Vagina (tissue), 2 donors: ENCODE data around the gene CHRM5. TPM values are rescaled to one million over a fixed set of nuclear protein-coding genes. Genes with fewer than 3 reads are reported as not detected.
"Not testable (repeated sequence)": the region's sequence is repeated elsewhere in the genome, so short reads cannot be mapped to it uniquely, and the experiment has no call there.

Experiments used
- DNase-seq, 2 donors: peaks; one replicate each; pipeline ENCODE4 v3.0.0-alpha.2; 2017; ENCODE audit errors: extremely low spot score in 2 of 2
- H3K27ac ChIP-seq: fragments of 200-600 bp; sonication (generic); one replicate; pipeline ENCODE4 v1.5.1; 2019
- H3K27me3 ChIP-seq: fragments of 200-600 bp; sonication (generic); one replicate; pipeline ENCODE4 v1.5.1; 2019
- H3K36me3 ChIP-seq, 2 donors: fragments of 200-600 bp; sonication (generic); one replicate each; pipeline ENCODE4 v1.5.1; 2017 to 2019
- H3K4me1 ChIP-seq: fragments of 200-600 bp; sonication (generic); one replicate; pipeline ENCODE4 v1.5.1; 2019
- H3K4me3 ChIP-seq, 2 donors: fragments of 200-600 bp; sonication (generic); 1 replicate in 1 of 2; 2 replicates in 1 of 2; pipeline ENCODE4 v1.5.1; 2016 to 2019
- H3K9me3 ChIP-seq: fragments of 200-600 bp; sonication (generic); one replicate; pipeline ENCODE4 v1.5.1; 2019
- CTCF ChIP-seq, 3 experiments: fragments of 450-650 bp in 2 of 3; fragments of 200-600 bp in 1 of 3; sonication (generic) in 1 of 3; IDR thresholded peaks; one replicate each; pipeline ENCODE4 v1.5.1; 2017 to 2019; ENCODE audit warnings: antibody characterized with exemption in 3 of 3, mild to moderate bottlenecking in 2 of 3, moderate library complexity in 2 of 3
- POLR2A ChIP-seq, 2 donors: fragments of 450-650 bp; IDR thresholded peaks; one replicate each; pipeline ENCODE4 v1.6.1; 2017; ENCODE audit warnings: antibody characterized with exemption in 2 of 2, mild to moderate bottlenecking in 2 of 2, moderate library complexity in 2 of 2
- POLR2AphosphoS5 ChIP-seq, 2 donors: sonication (generic); formaldehyde crosslinking; IDR thresholded peaks; one replicate each; pipeline ENCODE4 v1.9.0; 2017; ENCODE audit warnings: antibody characterized with exemption in 2 of 2, mild to moderate bottlenecking in 2 of 2, low read depth in 1 of 2; ENCODE audit not compliant: insufficient read depth in 1 of 2
- intact Hi-C: fragments of 100-400 bp; cut with DNase I; formaldehyde crosslinking; loops from one replicate; pipeline ENCODE4 v1.15.1; 2023
- total RNA-seq: library from RNA; depleted of rRNA; stranded (reverse); fragments of >200 nt; gene quantifications from one replicate; pipeline ENCODE4 v1.2.3, GENCODE V29; 2016

CHRM5 gene
- total RNA-seq, 1 donor from 2014 or later: not detected

DNA sequence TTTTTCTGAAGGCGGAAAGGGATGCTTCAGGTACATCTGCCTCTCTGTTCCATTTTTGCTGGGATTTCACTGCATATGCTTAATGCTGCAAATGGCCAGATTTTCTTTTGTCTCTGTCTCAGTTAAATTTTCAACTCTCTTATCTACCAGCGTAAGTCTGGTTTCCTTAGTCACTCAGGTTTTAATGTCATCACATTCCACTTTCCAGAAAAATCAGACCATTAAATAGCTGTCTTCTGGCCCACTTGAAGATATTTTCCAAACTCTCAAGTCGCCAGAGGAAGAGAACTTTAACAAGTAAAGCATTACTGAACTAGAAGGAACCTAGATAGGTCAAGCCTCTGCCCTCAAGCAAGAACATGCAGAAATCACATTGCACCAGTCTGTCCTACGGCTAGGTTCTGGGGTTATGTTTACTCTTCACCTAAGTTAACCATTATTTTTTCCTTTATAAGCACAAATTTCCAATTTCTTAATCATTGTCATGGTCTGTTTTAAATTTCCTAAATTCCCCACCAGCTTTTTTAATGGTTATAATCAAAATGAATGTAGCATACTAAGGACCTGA is 44.2 kb downstream of the CHRM5 start:
- Histone ChIP-seq H3K27ac (no peak overlapping the region), H3K9me3 (no peaks in the 10 kb centered on the region), H3K36me3 (no peaks in the 10 kb centered on the region), H3K27me3 (no peaks in the 10 kb centered on the region), H3K4me3 (no peak overlapping the region), H3K4me1 (no peaks in the 10 kb centered on the region)
- no peak for DNase-seq
- TF ChIP-seq CTCF (IDR thresholded peaks at IDR 0.05): no peak
- no peak for TF ChIP-seq POLR2A (IDR thresholded peaks at IDR 0.05)
- TF ChIP-seq POLR2AphosphoS5 (IDR thresholded peaks at IDR 0.05; ENCODE audit: insufficient read depth in 1 of 2, low read depth in 1 of 2): no peak
- intact Hi-C loops: no loop called here

DNA sequence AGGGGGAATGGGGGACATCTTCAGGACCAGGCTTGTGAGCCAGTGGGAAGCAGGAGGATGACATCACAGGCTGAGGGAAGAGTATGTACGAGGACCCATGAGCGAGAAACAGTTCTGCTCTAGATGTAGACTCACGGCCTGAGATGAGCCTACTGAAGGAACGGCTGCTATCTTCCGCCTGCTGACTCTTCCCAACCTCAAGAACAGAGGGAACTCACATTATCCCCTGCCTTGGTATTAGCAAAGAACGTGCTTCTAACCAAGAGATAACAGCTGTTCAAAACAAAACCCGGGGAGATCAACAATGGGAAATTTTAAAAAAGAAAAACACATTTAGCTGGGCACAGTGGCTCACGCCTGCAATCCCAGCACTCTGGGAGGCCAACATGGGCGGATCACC is 45.4 kb downstream of the CHRM5 start:
- Histone ChIP-seq H3K27ac (no peak overlapping the region), H3K36me3 (no peaks in the 10 kb centered on the region)

GRCh38 chr15:34014556-34014955 is 46.3 kb downstream of the CHRM5 start:
- no peaks in the 10 kb centered on the region for H3K4me1 ChIP-seq
- DNase-seq: no peak
- H3K27ac ChIP-seq: no peak overlapping the region
- no peaks in the 10 kb centered on the region for H3K27me3 ChIP-seq
- no peaks in the 10 kb centered on the region for H3K9me3 ChIP-seq
- no peak for TF ChIP-seq POLR2AphosphoS5 (IDR thresholded peaks at IDR 0.05; ENCODE audit: insufficient read depth in 1 of 2, low read depth in 1 of 2)
- TF ChIP-seq POLR2A (IDR thresholded peaks at IDR 0.05): no peak
- TF ChIP-seq CTCF (IDR thresholded peaks at IDR 0.05): no peak
- H3K4me3 ChIP-seq: no peak overlapping the region
- H3K36me3 ChIP-seq: no peaks in the 10 kb centered on the region
- intact Hi-C loops: no loop called here

More for the DNA sequence above, 45.4 kb downstream of the CHRM5 start:
- intact Hi-C loops: no loop called here
- Histone ChIP-seq H3K4me3 (no peak overlapping the region), H3K9me3 (no peaks in the 10 kb centered on the region), H3K27me3 (no peaks in the 10 kb centered on the region), H3K4me1 (no peaks in the 10 kb centered on the region)
- TF ChIP-seq POLR2A (IDR thresholded peaks at IDR 0.05) (no peak), CTCF (IDR thresholded peaks at IDR 0.05) (no peak), POLR2AphosphoS5 (IDR thresholded peaks at IDR 0.05; ENCODE audit: insufficient read depth in 1 of 2, low read depth in 1 of 2) (no peak)
- no peak for DNase-seq

DNA sequence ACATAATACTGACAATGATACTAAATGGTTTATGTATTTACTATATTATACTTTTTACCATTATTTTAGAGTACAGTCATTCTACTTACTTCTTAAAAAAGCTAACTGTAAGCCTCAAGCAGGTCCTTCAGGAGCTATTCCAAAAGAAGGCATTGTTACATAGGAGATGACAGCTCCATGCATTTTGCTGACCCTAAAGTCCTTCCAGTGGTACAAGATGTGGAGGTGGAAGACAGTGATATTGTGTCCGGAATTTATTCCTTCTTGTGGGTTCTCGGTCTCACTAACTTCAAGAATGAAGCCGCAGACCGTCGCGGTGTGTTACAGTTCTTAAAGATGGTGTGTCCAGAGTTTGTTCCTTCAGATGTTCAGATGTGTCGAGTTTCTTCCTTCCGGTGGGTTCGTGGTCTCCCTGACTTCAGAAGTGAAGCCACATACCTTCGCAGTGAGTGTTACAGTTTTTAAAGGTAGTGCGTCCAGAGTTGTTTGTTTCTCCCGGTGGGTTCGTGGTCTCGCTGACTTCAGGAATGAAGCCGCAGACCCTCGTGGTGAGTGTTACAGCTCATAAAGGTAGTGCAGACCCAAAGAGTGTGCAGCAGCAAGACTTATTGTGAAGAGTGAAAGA is 49.8 kb downstream of the CHRM5 start:
- no peaks in the 10 kb centered on the region for H3K27me3 ChIP-seq
- TF ChIP-seq CTCF (IDR thresholded peaks at IDR 0.05) (no peak), POLR2AphosphoS5 (IDR thresholded peaks at IDR 0.05; ENCODE audit: insufficient read depth in 1 of 2, low read depth in 1 of 2) (no peak), POLR2A (IDR thresholded peaks at IDR 0.05) (no peak)
- H3K9me3 ChIP-seq: no peaks in the 10 kb centered on the region
- no peak for DNase-seq
- no peak overlapping the region for H3K4me3 ChIP-seq
- intact Hi-C loops: no loop called here
- H3K4me1 ChIP-seq: no peaks in the 10 kb centered on the region
- no peaks in the 10 kb centered on the region for H3K36me3 ChIP-seq
- no peak overlapping the region for H3K27ac ChIP-seq

- H3K4me3 ChIP-seq, DNase-seq, intact Hi-C loops, H3K36me3 ChIP-seq, H3K27me3 ChIP-seq, H3K27ac ChIP-seq, H3K4me1 ChIP-seq, H3K9me3 ChIP-seq: not testable (repeated sequence)
Measured at GRCh38 chr15:34018738-34019137, 50.4 kb downstream of the CHRM5 start.
